Skeletal muscle satellite cell (primary cell): Measurements from ENCODE around the gene EEF1AKMT1.
"Not testable (repeated sequence)": the region's sequence is repeated elsewhere in the genome, so short reads cannot be mapped to it uniquely, and the experiment has no call there.

ENCODE experiments used
- H3K27me3 ChIP-seq: 2 replicates; pipeline ENCODE4 v1.7.0; 2013; ENCODE audit warnings: low read length; ENCODE audit not compliant: control insufficient read depth, insufficient read depth
- H3K36me3 ChIP-seq: 2 replicates; pipeline ENCODE4 v1.7.0; 2013; ENCODE audit warnings: mild to moderate bottlenecking, control low read depth, low read length; ENCODE audit not compliant: insufficient read depth
- H3K4me1 ChIP-seq: 2 replicates; pipeline ENCODE4 v1.7.0; 2013; ENCODE audit warnings: low read length; ENCODE audit not compliant: control insufficient read depth, insufficient read depth
- H3K4me2 ChIP-seq: 2 replicates; pipeline ENCODE4 v1.7.0; 2013; ENCODE audit warnings: mild to moderate bottlenecking, low read length
- H3K4me3 ChIP-seq: 2 replicates; pipeline ENCODE4 v1.7.0; 2013; ENCODE audit warnings: low read length
- H3K9ac ChIP-seq: 2 replicates; pipeline ENCODE4 v1.7.0; 2013; ENCODE audit warnings: mild to moderate bottlenecking, low read depth, low read length, moderate library complexity
- H3K9me3 ChIP-seq: replicated peaks from 2 replicates; pipeline ENCODE4 v1.7.0; 2013; ENCODE audit warnings: mild to moderate bottlenecking, control low read depth, low read length

Gene EEF1AKMT1

GRCh38 chr13:20775961-20776360 is 2.2 kb upstream of the EEF1AKMT1 start:
- Histone ChIP-seq H3K9me3 (no peaks in the 10 kb centered on the region), H3K9ac (no peak overlapping the region), H3K27me3 (no peaks in the 10 kb centered on the region), H3K4me2 (no peak overlapping the region), H3K4me1 (peaks cover 9% of the 10 kb centered on the region), H3K4me3 (no peak overlapping the region), H3K36me3 (peaks cover 5% of the 10 kb centered on the region)

DNA sequence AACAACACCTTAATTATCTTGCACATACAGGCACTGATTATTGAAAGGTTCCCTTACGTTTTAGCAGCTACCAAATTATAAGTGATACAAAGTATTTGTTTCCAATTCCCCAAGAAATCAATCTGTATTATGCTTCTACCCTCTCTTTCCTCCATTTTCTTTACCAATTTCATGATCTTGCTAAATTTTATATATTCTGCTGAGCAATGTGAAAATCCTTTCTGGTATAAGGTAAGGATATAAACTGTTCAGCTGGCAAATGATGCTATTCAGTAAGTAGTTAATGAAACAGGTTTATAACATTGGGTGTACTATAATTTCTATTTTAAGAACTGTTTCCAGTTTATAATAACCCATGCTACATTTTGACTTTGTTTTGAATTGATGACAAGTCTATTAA is 985 bp upstream of the EEF1AKMT1 start:
- H3K36me3 ChIP-seq, result peaks cover 8% of the 10 kb centered on the region
- no peak overlapping the region for H3K9ac ChIP-seq
- H3K4me3 ChIP-seq, result no peak overlapping the region
- H3K9me3 ChIP-seq, result peaks cover 3% of the 10 kb centered on the region
- H3K27me3 ChIP-seq, result no peaks in the 10 kb centered on the region
- peaks cover 9% of the 10 kb centered on the region for H3K4me1 ChIP-seq
- H3K4me2 ChIP-seq, result no peak overlapping the region

DNA sequence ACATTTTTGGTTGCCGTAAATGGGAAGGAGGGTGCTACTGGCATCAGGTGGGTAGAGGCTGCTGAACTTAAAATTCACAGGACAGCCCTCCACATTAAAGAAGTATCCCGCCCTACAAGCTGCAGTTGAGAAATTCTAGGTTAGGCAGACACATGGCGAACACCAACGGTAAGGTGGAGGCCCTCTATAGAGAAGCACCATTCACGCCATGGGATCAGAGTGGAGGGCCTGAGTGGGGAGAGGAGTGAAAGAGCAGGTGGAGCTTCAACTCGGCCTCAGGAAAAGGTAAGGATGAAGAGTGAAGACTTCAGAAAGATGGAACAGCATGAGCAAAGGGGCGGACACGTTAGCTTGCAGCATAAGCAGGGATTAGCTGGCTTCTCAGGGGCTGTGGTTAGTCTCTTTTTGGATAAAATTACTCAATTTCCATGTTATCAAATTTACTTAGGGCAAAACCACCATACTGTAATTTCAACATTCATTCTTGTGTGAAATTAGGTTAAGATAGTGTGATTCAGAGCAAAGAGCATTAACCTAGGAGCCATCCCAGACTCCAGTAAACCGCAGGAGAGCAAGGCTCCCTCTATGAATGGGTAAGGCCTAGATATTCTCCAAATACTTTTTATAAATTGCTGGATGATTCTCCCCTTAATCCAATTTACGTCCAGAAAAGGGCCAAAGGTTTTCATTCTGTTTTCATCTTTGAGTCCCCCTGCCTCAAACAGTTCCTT is 1.2 kb downstream of the EEF1AKMT1 start:
- Histone ChIP-seq H3K27me3 (no peaks in the 10 kb centered on the region), H3K4me3 (peak overlapping the region; percentile 69), H3K4me2 (peak overlapping the region; percentile 82), H3K4me1 (peaks cover 9% of the 10 kb centered on the region), H3K36me3 (peaks cover 8% of the 10 kb centered on the region), H3K9me3 (peaks cover 3% of the 10 kb centered on the region), H3K9ac (peak overlapping the region; percentile 87)

DNA sequence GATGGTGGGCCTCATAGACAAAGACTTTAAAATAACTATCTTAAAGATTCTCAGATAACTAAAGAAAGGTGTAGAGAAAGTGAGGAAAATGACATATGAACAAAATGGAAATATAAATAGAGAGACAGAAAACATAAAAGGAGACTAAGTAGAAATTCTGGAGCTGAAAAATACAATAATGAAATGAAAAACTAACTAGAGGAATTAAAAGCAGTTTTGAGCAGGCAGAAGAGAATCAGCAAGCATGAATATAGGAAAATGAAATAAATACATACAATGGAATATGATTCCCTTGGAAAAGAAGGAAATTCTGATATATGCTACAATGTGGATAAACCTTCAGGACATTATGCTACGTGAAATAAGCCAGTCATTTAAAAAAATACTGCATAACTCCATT is 3.9 kb downstream of the EEF1AKMT1 start:
- Histone ChIP-seq H3K4me2 (no peak overlapping the region), H3K27me3 (no peaks in the 10 kb centered on the region), H3K36me3 (peaks cover 8% of the 10 kb centered on the region), H3K9me3 (peaks cover 3% of the 10 kb centered on the region), H3K9ac (no peak overlapping the region), H3K4me3 (no peak overlapping the region), H3K4me1 (peaks cover 9% of the 10 kb centered on the region)

GRCh38 chr13:20769091-20769490 is 4.7 kb downstream of the EEF1AKMT1 start:
- peaks cover 3% of the 10 kb centered on the region for H3K9me3 ChIP-seq
- peaks cover 8% of the 10 kb centered on the region for H3K36me3 ChIP-seq
- no peak overlapping the region for H3K9ac ChIP-seq
- no peak overlapping the region for H3K4me3 ChIP-seq
- H3K27me3 ChIP-seq, result no peaks in the 10 kb centered on the region
- H3K4me1 ChIP-seq, result peaks cover 9% of the 10 kb centered on the region
- no peak overlapping the region for H3K4me2 ChIP-seq

GRCh38 chr13:20767309-20767943 is 6.3 kb downstream of the EEF1AKMT1 start:
- Histone ChIP-seq H3K9ac (no peak overlapping the region), H3K4me2 (no peak overlapping the region), H3K36me3 (peaks cover 8% of the 10 kb centered on the region), H3K4me1 (peaks cover 3% of the 10 kb centered on the region), H3K27me3 (no peaks in the 10 kb centered on the region), H3K4me3 (no peak overlapping the region), H3K9me3 (peaks cover 3% of the 10 kb centered on the region)

- no peak overlapping the region for H3K9ac ChIP-seq
- no peaks in the 10 kb centered on the region for H3K4me1 ChIP-seq
- no peaks in the 10 kb centered on the region for H3K36me3 ChIP-seq
- no peak overlapping the region for H3K4me2 ChIP-seq
- H3K4me3 ChIP-seq, result no peak overlapping the region
- H3K9me3 ChIP-seq, result no peaks in the 10 kb centered on the region
- no peaks in the 10 kb centered on the region for H3K27me3 ChIP-seq
These were observed 12.9 kb downstream of the EEF1AKMT1 start for GRCh38 chr13:20760872-20761271.

DNA sequence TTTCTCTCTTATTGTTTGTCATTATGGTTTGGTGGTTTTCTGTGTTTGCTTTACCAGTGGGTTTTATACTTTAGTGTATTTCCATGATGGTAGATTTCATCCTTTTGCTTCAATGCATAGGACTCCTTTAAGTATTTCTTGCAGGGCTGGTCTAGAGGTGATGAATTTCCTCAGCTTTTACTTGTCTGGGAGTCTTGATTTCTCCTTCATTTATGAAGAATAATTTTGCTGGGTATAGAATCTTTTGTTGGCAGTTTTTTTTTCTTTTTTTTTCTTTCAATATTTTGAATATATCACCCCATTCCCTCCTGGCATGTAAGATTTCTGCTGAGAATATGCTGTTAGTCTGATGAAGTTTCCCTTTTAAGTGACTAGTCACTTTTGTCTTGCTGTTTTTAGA is 19.8 kb downstream of the EEF1AKMT1 start:
- Histone ChIP-seq H3K36me3 (peaks cover 10% of the 10 kb centered on the region), H3K4me3 (no peak overlapping the region), H3K9ac (no peak overlapping the region), H3K4me2 (no peak overlapping the region), H3K4me1 (no peaks in the 10 kb centered on the region), H3K9me3 (peaks cover 9% of the 10 kb centered on the region), H3K27me3 (no peaks in the 10 kb centered on the region)

DNA sequence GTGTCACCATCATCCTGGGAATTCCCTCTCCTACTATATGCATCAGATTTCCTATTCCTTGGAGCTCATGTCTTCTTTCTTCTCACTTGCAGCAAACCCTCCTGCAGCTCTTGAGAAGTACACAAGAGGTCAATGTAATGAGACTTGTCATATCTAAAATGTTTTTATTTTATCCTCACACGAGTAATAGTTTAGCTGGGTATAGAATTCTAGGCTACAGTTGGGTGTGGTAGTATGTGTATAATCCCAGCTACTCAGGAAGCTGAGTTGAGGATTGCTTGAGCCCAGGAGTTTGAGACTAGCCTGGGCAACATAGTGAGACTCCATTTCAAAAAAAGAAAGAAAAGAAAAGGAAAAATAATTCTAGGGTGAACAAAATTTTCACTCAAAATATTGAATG is 24.4 kb downstream of the EEF1AKMT1 start:
- Histone ChIP-seq H3K4me2 (no peak overlapping the region), H3K9me3 (peaks cover 9% of the 10 kb centered on the region), H3K9ac (no peak overlapping the region), H3K4me3 (no peak overlapping the region), H3K4me1 (no peaks in the 10 kb centered on the region), H3K36me3 (peaks cover 7% of the 10 kb centered on the region), H3K27me3 (no peaks in the 10 kb centered on the region)

GRCh38 chr13:20743830-20744404 is 29.8 kb downstream of the EEF1AKMT1 start:
- not testable (repeated sequence) for H3K27me3 ChIP-seq, H3K4me2 ChIP-seq, H3K4me1 ChIP-seq, H3K4me3 ChIP-seq, H3K36me3 ChIP-seq, H3K9me3 ChIP-seq, H3K9ac ChIP-seq

DNA sequence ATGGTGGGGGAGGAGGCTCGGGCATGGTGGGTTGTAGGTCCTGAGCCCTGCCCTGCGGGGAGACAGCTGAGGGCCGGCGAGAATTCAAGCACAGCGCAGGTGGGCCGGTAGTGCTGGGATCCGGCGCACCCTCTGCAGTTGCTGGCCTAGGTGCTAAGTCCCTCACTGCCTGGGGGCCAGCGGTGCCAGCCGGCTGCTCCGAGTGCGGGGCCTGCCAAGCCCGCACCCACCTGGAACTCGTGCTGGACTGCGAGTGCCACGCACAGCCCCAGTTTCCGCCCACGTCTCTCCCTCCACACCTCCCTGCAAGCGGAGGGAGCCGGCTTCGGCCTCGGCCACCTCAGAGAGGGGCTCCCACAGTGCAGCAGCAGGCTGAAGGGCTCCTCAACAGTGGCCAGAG is 33.7 kb downstream of the EEF1AKMT1 start:
- Histone ChIP-seq H3K9me3 (no peaks in the 10 kb centered on the region), H3K4me1 (no peaks in the 10 kb centered on the region), H3K4me3 (no peak overlapping the region), H3K9ac (no peak overlapping the region), H3K27me3 (no peaks in the 10 kb centered on the region), H3K4me2 (no peak overlapping the region), H3K36me3 (no peaks in the 10 kb centered on the region)

GRCh38 chr13:20738616-20739015 is 35.1 kb downstream of the EEF1AKMT1 start:
- Histone ChIP-seq H3K4me2 (no peak overlapping the region), H3K27me3 (no peaks in the 10 kb centered on the region), H3K9me3 (no peaks in the 10 kb centered on the region), H3K4me1 (no peaks in the 10 kb centered on the region), H3K4me3 (no peak overlapping the region), H3K36me3 (no peaks in the 10 kb centered on the region), H3K9ac (no peak overlapping the region)
